ENCODE measurements around the gene ZNF275.

DNA sequence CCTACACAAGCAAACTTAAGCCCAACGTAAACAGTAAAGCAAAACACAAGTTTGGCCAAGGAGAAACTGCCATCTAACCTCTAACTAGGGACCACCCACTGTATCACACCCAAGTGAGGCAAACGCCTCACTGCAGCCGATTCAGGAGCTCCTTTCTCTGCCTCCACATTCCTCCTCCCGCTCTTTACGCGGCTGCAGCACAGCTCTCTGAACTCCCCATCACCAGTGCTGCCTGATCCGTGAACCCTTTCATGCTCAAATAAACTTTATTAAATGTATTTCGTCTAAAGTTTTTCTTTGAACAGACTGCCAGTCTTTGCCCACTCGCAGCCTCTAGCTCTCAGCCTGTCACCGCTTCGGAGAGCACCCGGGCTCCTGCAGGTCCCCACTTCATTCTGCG lies 60.7 kb downstream of the ZNF275 start:
- TF ChIP-seq, protein P1, sequence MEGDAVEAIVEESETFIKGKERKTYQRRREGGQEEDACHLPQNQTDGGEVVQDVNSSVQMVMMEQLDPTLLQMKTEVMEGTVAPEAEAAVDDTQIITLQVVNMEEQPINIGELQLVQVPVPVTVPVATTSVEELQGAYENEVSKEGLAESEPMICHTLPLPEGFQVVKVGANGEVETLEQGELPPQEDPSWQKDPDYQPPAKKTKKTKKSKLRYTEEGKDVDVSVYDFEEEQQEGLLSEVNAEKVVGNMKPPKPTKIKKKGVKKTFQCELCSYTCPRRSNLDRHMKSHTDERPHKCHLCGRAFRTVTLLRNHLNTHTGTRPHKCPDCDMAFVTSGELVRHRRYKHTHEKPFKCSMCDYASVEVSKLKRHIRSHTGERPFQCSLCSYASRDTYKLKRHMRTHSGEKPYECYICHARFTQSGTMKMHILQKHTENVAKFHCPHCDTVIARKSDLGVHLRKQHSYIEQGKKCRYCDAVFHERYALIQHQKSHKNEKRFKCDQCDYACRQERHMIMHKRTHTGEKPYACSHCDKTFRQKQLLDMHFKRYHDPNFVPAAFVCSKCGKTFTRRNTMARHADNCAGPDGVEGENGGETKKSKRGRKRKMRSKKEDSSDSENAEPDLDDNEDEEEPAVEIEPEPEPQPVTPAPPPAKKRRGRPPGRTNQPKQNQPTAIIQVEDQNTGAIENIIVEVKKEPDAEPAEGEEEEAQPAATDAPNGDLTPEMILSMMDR (IDR thresholded peaks at IDR 0.05): no peak
- no peak for TF ChIP-seq POLR2A (IDR thresholded peaks at IDR 0.05)

All from tibial nerve (tissue), 3 donors.